H1 (cell line): ENCODE results near the gene RRAD. TPM values are rescaled to one million over a fixed set of nuclear protein-coding genes. Genes with fewer than 3 reads are reported as not detected.

Source experiments
- BACH1 ChIP-seq: IDR thresholded peaks from 2 replicates; pipeline ENCODE4 v1.6.1; 2012; ENCODE audit warnings: low read length, improper control_type of control experiment
- CHD1 ChIP-seq: IDR thresholded peaks from 2 replicates; pipeline ENCODE4 v1.6.1; 2012; ENCODE audit warnings: low read depth, low read length, improper control_type of control experiment
- CTBP2 ChIP-seq: IDR thresholded peaks from 2 replicates; pipeline ENCODE4 v1.7.0; 2011; ENCODE audit warnings: borderline replicate concordance, mild to moderate bottlenecking, moderate library complexity, mixed read lengths, low read length; ENCODE audit not compliant: insufficient read depth, insufficient read length
- RNF2 ChIP-seq: fragments of 200-900, 300-1000 bp; sonication (generic); IDR thresholded peaks from 2 replicates; pipeline ENCODE4 v1.7.1; 2016; ENCODE audit warnings: borderline replicate concordance, low read depth, mild to moderate bottlenecking, antibody characterized with exemption, low read length; ENCODE audit not compliant: poor library complexity, severe bottlenecking; ENCODE audit errors: missing control alignments
- polyA plus RNA-seq, 7 experiments: library from polyadenylated mRNA; depleted of rRNA in 3 of 7; stranded (reverse) in 5 of 7; unstranded in 2 of 7; fragments of >200 nt in 5 of 7; fragments of 200-250 nt in 2 of 7; gene quantifications; 1 replicate in 5 of 7; 2 replicates in 1 of 7; 4 replicates in 1 of 7; pipeline versions ENCODE4 v1.2.1 to v1.2.3, GENCODE V29; 2011 to 2013; ENCODE audit warnings: missing spikeins in 2 of 7, mixed read lengths in 2 of 7
- total RNA-seq: library from RNA; stranded (reverse); fragmentation: NEBNext Ultra II Directional; extraction: Animal tissue kit (Norgen Biotek cat#: 25700); gene quantifications from 2 replicates; pipeline ENCODE4 v1.2.1, GENCODE V29; 2021

The RRAD gene
- total and polyA plus RNA-seq, 2 of the 8 experiments (the other 6 are each of a cell fraction or from before 2014, with no cell fraction given) = 0.17 TPM; not detected in 1

- TF ChIP-seq CTBP2 (no peak), CHD1 (no peak), RNF2 (no peak), BACH1 (no peak)
These were observed 51.1 kb downstream of the RRAD start (continued) for GRCh38 chr16:66874079-66874775.
